ENCODE data around the gene SLC22A31. TPM values are rescaled to one million over a fixed set of nuclear protein-coding genes. Genes with fewer than 3 reads are reported as not detected.

Gene SLC22A31
- total RNA-seq, 1 experiment from 2014 or later: 53.7 TPM

DNA sequence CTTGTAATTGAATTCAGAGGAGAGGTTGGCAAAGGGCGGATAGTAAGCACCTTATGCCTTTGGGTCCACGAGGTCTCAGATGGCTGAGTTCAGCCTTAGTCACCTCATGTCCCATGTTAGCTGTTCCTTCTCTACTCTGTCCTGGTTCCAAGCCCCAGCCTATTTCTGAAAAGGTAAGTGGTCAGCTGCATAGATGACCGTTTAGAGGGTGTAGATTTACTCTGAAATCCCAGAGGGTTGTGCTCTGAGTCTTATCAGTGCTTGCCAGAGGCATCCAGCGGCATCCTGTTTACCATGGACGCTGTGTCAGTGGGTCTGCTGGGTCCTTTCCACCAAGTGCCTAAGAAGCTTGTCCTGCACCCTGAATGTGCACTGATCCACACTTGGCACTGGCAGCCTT, 19.0 kb upstream of the SLC22A31 start:
- Histone ChIP-seq H3K27ac (ENCODE audit: low read depth, low read length) (no peak overlapping the region), H3K27me3 (ENCODE audit: insufficient read depth, low read length) (no peaks in the 10 kb centered on the region), H3K9ac (ENCODE audit: low read length) (no peak overlapping the region), H3K9me2 (ENCODE audit: insufficient read depth) (no peaks in the 10 kb centered on the region), H3K4me1 (ENCODE audit: control insufficient read depth in 1 of 2, insufficient read depth in 2 of 2, low read length in 2 of 2) (peaks cover 0 to 16% of the 10 kb centered on the region in 2 experiments; a peak in 3 of 4 replicates), H3K79me2 (ENCODE audit: insufficient read depth, low read length) (peaks cover 32% of the 10 kb centered on the region), H4K20me1 (ENCODE audit: insufficient read depth) (no peaks in the 10 kb centered on the region), H3K4me3 (replicated peaks in 1 of 2; ENCODE audit: low read depth in 1 of 2, low read length in 2 of 2) (no peak overlapping the region), H3K36me3 (ENCODE audit: control insufficient read depth in 1 of 2, insufficient read depth in 2 of 2, low read length in 2 of 2) (peaks cover 4 to 18% of the 10 kb centered on the region in 2 experiments; a peak in 2 of 4 replicates), H3K9me3 (ENCODE audit: control insufficient read depth in 1 of 2, insufficient read depth in 1 of 2, low read depth in 1 of 2, low read length in 2 of 2) (no peaks in the 10 kb centered on the region), H2AFZ (ENCODE audit: low read depth, low read length, poor library complexity, severe bottlenecking) (no peak overlapping the region), H3K4me2 (ENCODE audit: low read length) (no peak overlapping the region)
- RAD21 ChIA-PET (ENCODE audit: low non-redundant PET in 1 of 2, low total read pairs in 2 of 2, uncharacterized antibody in 2 of 2, unreplicated experiment in 2 of 2): no interaction called here
- DNase-seq (ENCODE audit: low read depth, low spot score) (no peak), ATAC-seq (no peak)
- TF ChIP-seq ELF1 (IDR thresholded peaks at IDR 0.05; ENCODE audit: borderline replicate concordance, low read depth): no peak
- TF ChIP-seq POLR2AphosphoS5 (IDR thresholded peaks at IDR 0.05; ENCODE audit: low read depth, low read length): no peak
- TF ChIP-seq SP1 (IDR thresholded peaks at IDR 0.05; ENCODE audit: low read depth): no peak
- intact Hi-C loops (cut with micrococcal nuclease): loop anchor here (5.0 kb wide), 1 partner anchor 482 kb away; no protein-coding TSS in a partner anchor
- POLR2A ChIA-PET: no interaction called here
- no TSS peak for BruUV-seq (replicated peaks)
- CTCF ChIA-PET: no interaction called here

DNA sequence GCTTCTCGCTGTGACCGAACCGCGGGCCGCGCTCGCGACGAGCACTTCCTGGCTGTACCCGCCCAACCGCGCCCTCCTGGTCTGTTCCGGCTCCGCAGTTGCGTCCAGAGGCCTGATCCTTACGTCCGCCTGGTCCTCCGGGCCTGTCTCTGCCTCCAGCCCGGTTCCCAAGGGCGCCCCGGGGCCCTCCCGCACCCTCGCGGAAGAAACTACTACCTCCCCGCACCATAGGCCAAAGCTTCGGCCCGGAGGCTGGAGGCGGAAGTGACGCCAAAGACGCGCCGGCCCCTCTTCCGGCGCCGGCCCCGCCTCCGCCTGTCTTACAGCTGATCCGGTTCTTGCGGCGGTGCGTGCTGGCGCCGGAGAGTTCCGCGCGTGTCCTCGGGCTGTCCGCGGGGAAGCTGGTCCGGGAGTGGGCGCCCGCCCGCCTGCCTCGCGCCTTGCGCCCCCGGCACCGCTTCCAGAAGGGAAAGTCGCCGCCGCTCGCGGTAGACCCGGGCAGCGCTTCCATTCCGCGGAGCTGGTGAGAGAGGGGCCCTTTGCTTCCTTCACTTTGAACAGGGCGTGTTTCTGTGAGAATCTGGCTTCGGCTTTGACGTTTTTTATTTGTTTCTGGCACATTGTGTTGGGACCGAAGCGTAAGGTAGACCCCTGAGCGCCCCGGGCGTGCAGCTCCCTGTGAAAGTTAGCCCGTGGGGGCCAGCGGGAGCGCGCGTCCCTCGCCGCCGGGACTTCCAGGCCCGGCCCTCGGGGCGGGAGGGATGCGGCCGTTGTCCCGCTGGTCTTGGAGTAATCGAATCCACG, 17.3 kb upstream of the SLC22A31 start, which contains the start of gene ZNF778:
TSS of gene ZNF778 (plus strand) at position 316 of the 804 bp plus-strand sequence. CDS start 3,425 bp downstream, outside the sequence.
- Histone ChIP-seq H3K9ac (ENCODE audit: low read length) (peak within 1 kb of the TSS; percentile 88), H4K20me1 (ENCODE audit: insufficient read depth) (no peaks in the 10 kb centered on the region), H3K4me2 (ENCODE audit: low read length) (peak within 1 kb of the TSS; percentile 90), H3K27ac (ENCODE audit: low read depth, low read length) (peak within 1 kb of the TSS; percentile 74), H3K9me3 (ENCODE audit: control insufficient read depth in 1 of 2, insufficient read depth in 1 of 2, low read depth in 1 of 2, low read length in 2 of 2) (no peaks in the 10 kb centered on the region), H2AFZ (ENCODE audit: low read depth, low read length, poor library complexity, severe bottlenecking) (peak within 1 kb of the TSS; percentile 27), H3K27me3 (ENCODE audit: insufficient read depth, low read length) (no peaks in the 10 kb centered on the region), H3K4me1 (ENCODE audit: control insufficient read depth in 1 of 2, insufficient read depth in 2 of 2, low read length in 2 of 2) (peaks cover 0 to 16% of the 10 kb centered on the region in 2 experiments; a peak in 3 of 4 replicates), H3K79me2 (ENCODE audit: insufficient read depth, low read length) (peaks cover 32% of the 10 kb centered on the region), H3K36me3 (ENCODE audit: control insufficient read depth in 1 of 2, insufficient read depth in 2 of 2, low read length in 2 of 2) (peaks cover 0 to 6% of the 10 kb centered on the region in 2 experiments; a peak in 2 of 4 replicates), H3K9me2 (ENCODE audit: insufficient read depth) (no peaks in the 10 kb centered on the region), H3K4me3 (replicated peaks in 1 of 2; ENCODE audit: low read depth in 1 of 2, low read length in 2 of 2) (peak within 1 kb of the TSS; percentile 88 to 93)
- CTCF ChIA-PET: interaction anchor here (0.9 to 2.5 kb wide), 4 partner anchors 23 to 480 kb away, joined by 3 to 14 read pairs (median 6); no protein-coding TSS in a partner anchor
- TF ChIP-seq ZFX (IDR thresholded peaks at IDR 0.05) (peak; percentile 99), POLR2AphosphoS5 (IDR thresholded peaks at IDR 0.05; ENCODE audit: low read depth, low read length) (peak; percentile 96), SP1 (IDR thresholded peaks at IDR 0.05; ENCODE audit: low read depth) (peak; percentile 71), ELF1 (IDR thresholded peaks at IDR 0.05; ENCODE audit: borderline replicate concordance, low read depth) (peak; percentile 77; the same call in 1 of the 2 replicates), TCF7L2 (IDR thresholded peaks at IDR 0.05; ENCODE audit: borderline replicate concordance, extremely low read depth, insufficient read depth, insufficient read length) (peak; percentile 23), EZH2phosphoT487 (IDR thresholded peaks at IDR 0.05; ENCODE audit: borderline replicate concordance) (no peak), RAD21 (IDR thresholded peaks at IDR 0.05; ENCODE audit: low read depth) (no peak; the same call in 1 of the 2 replicates), POLR2A (IDR thresholded peaks at IDR 0.05; ENCODE audit: borderline replicate concordance, extremely low read depth, insufficient read depth, insufficient read length) (peak; percentile 41), FOSL1 (IDR thresholded peaks at IDR 0.05; ENCODE audit: low read depth) (no peak), SIN3A (IDR thresholded peaks at IDR 0.05; ENCODE audit: low read depth) (peak; percentile 99), ZNF274 (IDR thresholded peaks at IDR 0.05; ENCODE audit: low read depth, low read length) (no peak), YY1 (IDR thresholded peaks at IDR 0.05; ENCODE audit: extremely low read depth, insufficient replicate concordance, low read depth, low read length) (peak; percentile 78), CBX3 (IDR thresholded peaks at IDR 0.05; ENCODE audit: low read depth) (peak; percentile 60; the same call in 1 of the 2 replicates), EGR1 (IDR thresholded peaks at IDR 0.05; ENCODE audit: low read depth) (peak; percentile 86), SRF (IDR thresholded peaks at IDR 0.05; ENCODE audit: low read depth) (peak; percentile 91)
- TF ChIP-seq, protein P1, sequence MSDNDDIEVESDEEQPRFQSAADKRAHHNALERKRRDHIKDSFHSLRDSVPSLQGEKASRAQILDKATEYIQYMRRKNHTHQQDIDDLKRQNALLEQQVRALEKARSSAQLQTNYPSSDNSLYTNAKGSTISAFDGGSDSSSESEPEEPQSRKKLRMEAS (IDR thresholded peaks at IDR 0.05): peak; percentile 94
- TF ChIP-seq, protein P2, sequence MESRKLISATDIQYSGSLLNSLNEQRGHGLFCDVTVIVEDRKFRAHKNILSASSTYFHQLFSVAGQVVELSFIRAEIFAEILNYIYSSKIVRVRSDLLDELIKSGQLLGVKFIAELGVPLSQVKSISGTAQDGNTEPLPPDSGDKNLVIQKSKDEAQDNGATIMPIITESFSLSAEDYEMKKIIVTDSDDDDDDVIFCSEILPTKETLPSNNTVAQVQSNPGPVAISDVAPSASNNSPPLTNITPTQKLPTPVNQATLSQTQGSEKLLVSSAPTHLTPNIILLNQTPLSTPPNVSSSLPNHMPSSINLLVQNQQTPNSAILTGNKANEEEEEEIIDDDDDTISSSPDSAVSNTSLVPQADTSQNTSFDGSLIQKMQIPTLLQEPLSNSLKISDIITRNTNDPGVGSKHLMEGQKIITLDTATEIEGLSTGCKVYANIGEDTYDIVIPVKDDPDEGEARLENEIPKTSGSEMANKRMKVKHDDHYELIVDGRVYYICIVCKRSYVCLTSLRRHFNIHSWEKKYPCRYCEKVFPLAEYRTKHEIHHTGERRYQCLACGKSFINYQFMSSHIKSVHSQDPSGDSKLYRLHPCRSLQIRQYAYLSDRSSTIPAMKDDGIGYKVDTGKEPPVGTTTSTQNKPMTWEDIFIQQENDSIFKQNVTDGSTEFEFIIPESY (IDR thresholded peaks at IDR 0.05; ENCODE audit: extremely low read depth, insufficient replicate concordance, low read length): peak; percentile 13
- ATAC-seq: peak; percentile 84
- intact Hi-C loops (cut with micrococcal nuclease): loop anchor here (2.0 to 5.0 kb wide), 5 partner anchors 47 to 480 kb away; partner anchors contain the start of genes CDH15, GALNS and TRAPPC2L
- TSS peak; percentile 42 for BruUV-seq (replicated peaks)
- POLR2A ChIA-PET: interaction anchor here (0.7 to 2.2 kb wide), 4 partner anchors 25 to 407 kb away, joined by 3 to 10 read pairs (median 4); partner anchors contain the start of gene APRT
- DNase-seq (ENCODE audit: low read depth, low spot score): peak; percentile 73
- RAD21 ChIA-PET (ENCODE audit: low non-redundant PET in 1 of 2, low total read pairs in 2 of 2, uncharacterized antibody in 2 of 2, unreplicated experiment in 2 of 2): interaction anchor here in 1 of 2 experiments (0.7 kb wide), 1 partner anchor 480 kb away, joined by 3 read pairs; no protein-coding TSS in a partner anchor

Measured in HCT116 (cell line).